Uterus (tissue), 2 donors: ENCODE results near the gene RAPGEF2.
"Not testable (repeated sequence)": the region's sequence is repeated elsewhere in the genome, so short reads cannot be mapped to it uniquely, and the experiment has no call there.

ENCODE experiments used
- POLR2A ChIP-seq, 2 donors: fragments of 450-650 bp; IDR thresholded peaks; one replicate each; pipeline ENCODE4 v1.6.1; 2016; ENCODE audit warnings: antibody characterized with exemption in 2 of 2, mild to moderate bottlenecking in 1 of 2, moderate library complexity in 1 of 2
- TF ChIP-seq, protein P1 (sequence below), 4 experiments: fragments of 200-600 bp in 2 of 4; fragments of 450-650 bp in 2 of 4; sonication (generic) in 2 of 4; IDR thresholded peaks; one replicate each; pipeline ENCODE4 v1.5.1; 2016 to 2019; ENCODE audit warnings: antibody characterized with exemption in 4 of 4, mild to moderate bottlenecking in 2 of 4, moderate library complexity in 1 of 4

- TF ChIP-seq, protein P1, sequence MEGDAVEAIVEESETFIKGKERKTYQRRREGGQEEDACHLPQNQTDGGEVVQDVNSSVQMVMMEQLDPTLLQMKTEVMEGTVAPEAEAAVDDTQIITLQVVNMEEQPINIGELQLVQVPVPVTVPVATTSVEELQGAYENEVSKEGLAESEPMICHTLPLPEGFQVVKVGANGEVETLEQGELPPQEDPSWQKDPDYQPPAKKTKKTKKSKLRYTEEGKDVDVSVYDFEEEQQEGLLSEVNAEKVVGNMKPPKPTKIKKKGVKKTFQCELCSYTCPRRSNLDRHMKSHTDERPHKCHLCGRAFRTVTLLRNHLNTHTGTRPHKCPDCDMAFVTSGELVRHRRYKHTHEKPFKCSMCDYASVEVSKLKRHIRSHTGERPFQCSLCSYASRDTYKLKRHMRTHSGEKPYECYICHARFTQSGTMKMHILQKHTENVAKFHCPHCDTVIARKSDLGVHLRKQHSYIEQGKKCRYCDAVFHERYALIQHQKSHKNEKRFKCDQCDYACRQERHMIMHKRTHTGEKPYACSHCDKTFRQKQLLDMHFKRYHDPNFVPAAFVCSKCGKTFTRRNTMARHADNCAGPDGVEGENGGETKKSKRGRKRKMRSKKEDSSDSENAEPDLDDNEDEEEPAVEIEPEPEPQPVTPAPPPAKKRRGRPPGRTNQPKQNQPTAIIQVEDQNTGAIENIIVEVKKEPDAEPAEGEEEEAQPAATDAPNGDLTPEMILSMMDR (IDR thresholded peaks at IDR 0.05): not testable (repeated sequence)
- not testable (repeated sequence) for TF ChIP-seq POLR2A (IDR thresholded peaks at IDR 0.05)
These were observed 8.7 kb upstream of the RAPGEF2 start for GRCh38 chr4:159094156-159094555.
